NCI-H1417 (cell line): ENCODE results near the gene PHKB.
"Not testable (repeated sequence)": the region's sequence is repeated elsewhere in the genome, so short reads cannot be mapped to it uniquely, and the experiment has no call there.

Experiments used
- DNase-seq, 3 experiments: peaks; one replicate each; lab custom pipeline; 2025; lab: John Stamatoyannopoulos, UW

PHKB gene

GRCh38 chr16:47507701-47508100, 46.6 kb downstream of the PHKB start:
- peak in 1 of 3 experiments; percentile 19 for DNase-seq

- DNase-seq = no peak
Observed at GRCh38 chr16:47511882-47512281, 50.8 kb downstream of the PHKB start.

GRCh38 chr16:47519037-47519436, 57.9 kb downstream of the PHKB start:
- DNase-seq = no peak

GRCh38 chr16:47519546-47519945, 58.4 kb downstream of the PHKB start:
- no peak for DNase-seq

- DNase-seq = no peak
Observed at GRCh38 chr16:47519996-47520679, 59.0 kb downstream of the PHKB start.

GRCh38 chr16:47523342-47524006, 62.3 kb downstream of the PHKB start:
- no peak for DNase-seq

GRCh38 chr16:47524007-47524405, 62.9 kb downstream of the PHKB start:
- no peak for DNase-seq

- no peak for DNase-seq
Observed at GRCh38 chr16:47528431-47528830, 67.3 kb downstream of the PHKB start.

- DNase-seq = no peak
Observed at GRCh38 chr16:47533744-47534292, 72.7 kb downstream of the PHKB start.

GRCh38 chr16:47538472-47538871, 77.3 kb downstream of the PHKB start:
- no peak for DNase-seq

- not testable (repeated sequence) for DNase-seq
Observed at GRCh38 chr16:47539707-47540670, 78.9 kb downstream of the PHKB start.

- DNase-seq = not testable (repeated sequence)
Observed at GRCh38 chr16:47541135-47541534, 80.0 kb downstream of the PHKB start.

GRCh38 chr16:47544255-47544654, 83.1 kb downstream of the PHKB start:
- not testable (repeated sequence) for DNase-seq

- DNase-seq = not testable (repeated sequence)
Observed at GRCh38 chr16:47551185-47551584, 90.1 kb downstream of the PHKB start.

- DNase-seq = not testable (repeated sequence)
Observed at GRCh38 chr16:47551767-47552166, 90.6 kb downstream of the PHKB start.

GRCh38 chr16:47553853-47554564, 92.9 kb downstream of the PHKB start:
- no peak for DNase-seq

- not testable (repeated sequence) for DNase-seq
Observed at GRCh38 chr16:47554587-47554986, 93.5 kb downstream of the PHKB start.

GRCh38 chr16:47561286-47561685, 100.2 kb downstream of the PHKB start:
- DNase-seq = peak in 1 of 3 experiments; percentile 2

- no peak for DNase-seq
Observed at GRCh38 chr16:47562366-47562765, 101.2 kb downstream of the PHKB start.

- DNase-seq = no peak
Observed at GRCh38 chr16:47565454-47565853, 104.3 kb downstream of the PHKB start.

- DNase-seq = no peak
Observed at GRCh38 chr16:47567321-47567720, 106.2 kb downstream of the PHKB start.
